Measurements from ENCODE around the gene PDE6A.

Gene PDE6A

GRCh38 chr5:149904293-149904886 is 40.2 kb downstream of the PDE6A start:
- CTCF ChIA-PET, result interaction anchor here (0.7 to 1.6 kb wide), 5 partner anchors 58 to 1790 kb away, joined by 3 to 7 read pairs (median 6); no protein-coding TSS in a partner anchor

GRCh38 chr5:149903404-149903803 is 41.2 kb downstream of the PDE6A start:
- no peak overlapping the region for H3K4me3 ChIP-seq (ENCODE audit: low read depth, low read length)
- H3K9me3 ChIP-seq (ENCODE audit: control insufficient read depth, insufficient read depth, low read depth, low read length), result no peaks in the 10 kb centered on the region
- no peak overlapping the region for H3K27ac ChIP-seq (ENCODE audit: extremely low read depth, low read depth, low read length)
- TF ChIP-seq ZBTB10 (tag by site-specific recombination; IDR thresholded peaks at IDR 0.05) (no peak), ATF2 (tag by site-specific recombination; IDR thresholded peaks at IDR 0.05; ENCODE audit: low read depth) (no peak), KLF9 (tag by site-specific recombination; IDR thresholded peaks at IDR 0.05; ENCODE audit: low read depth) (no peak), ZNF629 (tag by site-specific recombination; IDR thresholded peaks at IDR 0.05) (no peak), ZNF677 (tag by site-specific recombination; IDR thresholded peaks at IDR 0.05) (no peak), ZFHX2 (tag by site-specific recombination; conservative IDR thresholded peaks at IDR 0.05) (no peak)
- H3K4me1 ChIP-seq (ENCODE audit: control insufficient read depth, insufficient read depth, low read length), result peaks cover 2% of the 10 kb centered on the region; the same call in 1 of the 2 replicates
- POLR2A ChIA-PET, result interaction anchor here (1.1 kb wide), 1 partner anchor 10 kb away, joined by 4 read pairs; no protein-coding TSS in a partner anchor
- H3K36me3 ChIP-seq (ENCODE audit: control insufficient read depth in 2 of 2, insufficient read depth in 1 of 2, low read length in 2 of 2), result no peaks in the 10 kb centered on the region
- CTCF ChIA-PET, result interaction anchor here (1.1 to 1.6 kb wide), 3 partner anchors 59 to 66 kb away, joined by 5 to 7 read pairs (median 6); no protein-coding TSS in a partner anchor

More at GRCh38 chr5:149904293-149904886, 40.2 kb downstream of the PDE6A start:
- no peaks in the 10 kb centered on the region for H3K36me3 ChIP-seq (ENCODE audit: control insufficient read depth in 2 of 2, insufficient read depth in 1 of 2, low read length in 2 of 2)
- no peak overlapping the region for H3K27ac ChIP-seq (ENCODE audit: extremely low read depth, low read depth, low read length)
- TF ChIP-seq ZBTB48 (tag by site-specific recombination; IDR thresholded peaks at IDR 0.05) (0 out of 2 replicates have a peak, but pooled peaks have one; percentile 48), ZNF692 (tag by site-specific recombination; IDR thresholded peaks at IDR 0.05) (peak; percentile 89), ZNF473 (tag by site-specific recombination; IDR thresholded peaks at IDR 0.05) (no peak), ZFP69B (tag by site-specific recombination; IDR thresholded peaks at IDR 0.05) (peak; percentile 79), OSR2 (tag by site-specific recombination; IDR thresholded peaks at IDR 0.05) (peak; percentile 39; the same call in 1 of the 2 replicates)
- POLR2A ChIA-PET, result no interaction called here
- peaks cover 2% of the 10 kb centered on the region; the same call in 1 of the 2 replicates for H3K4me1 ChIP-seq (ENCODE audit: control insufficient read depth, insufficient read depth, low read length)
- no peak overlapping the region for H3K4me3 ChIP-seq (ENCODE audit: low read depth, low read length)
- no peaks in the 10 kb centered on the region for H3K9me3 ChIP-seq (ENCODE audit: control insufficient read depth, insufficient read depth, low read depth, low read length)

GRCh38 chr5:149902177-149902576 is 42.4 kb downstream of the PDE6A start:
- Histone ChIP-seq H3K9me3 (ENCODE audit: control insufficient read depth, insufficient read depth, low read depth, low read length) (no peaks in the 10 kb centered on the region), H3K4me1 (ENCODE audit: control insufficient read depth, insufficient read depth, low read length) (peaks cover 2% of the 10 kb centered on the region; the same call in 1 of the 2 replicates), H3K4me3 (ENCODE audit: low read depth, low read length) (no peak overlapping the region), H3K27ac (ENCODE audit: extremely low read depth, low read depth, low read length) (no peak overlapping the region), H3K36me3 (ENCODE audit: control insufficient read depth in 2 of 2, insufficient read depth in 1 of 2, low read length in 2 of 2) (no peaks in the 10 kb centered on the region)
- CTCF ChIA-PET, result interaction anchor here (0.6 to 2.0 kb wide), 6 partner anchors 34 to 265 kb away, joined by 3 to 7 read pairs (median 3); no protein-coding TSS in a partner anchor
- POLR2A ChIA-PET, result no interaction called here
- TF ChIP-seq YY2 (tag by site-specific recombination; IDR thresholded peaks at IDR 0.05), result no peak

All from HEK293 (cell line).